Stomach (tissue), 9 donors: Measurements from ENCODE around the gene SHOX. TPM values are rescaled to one million over a fixed set of nuclear protein-coding genes. Genes with fewer than 3 reads are reported as not detected.

Experiments
- DNase-seq, 2 donors: peaks; one replicate each; pipeline versions ENCODE4 v3.0.0 to v3.0.0-alpha.2; 2013 to 2019
- H3K27ac ChIP-seq, 5 donors: fragments of 200-600 bp in 4 of 5; sonication (generic) in 4 of 5; one replicate each; pipeline ENCODE4 v1.5.1; 2013 to 2019; ENCODE audit warnings: mild to moderate bottlenecking in 1 of 5, moderate library complexity in 1 of 5
- H3K27me3 ChIP-seq, 3 donors: fragments of 200-600 bp; sonication (generic); one replicate each; pipeline ENCODE4 v1.5.1; 2017 to 2019; ENCODE audit warnings: mixed run types in 1 of 3
- H3K36me3 ChIP-seq, 4 donors: fragments of 200-600 bp; sonication (generic); 1 replicate in 3 of 4; 2 replicates in 1 of 4; pipeline ENCODE4 v1.5.1; 2016 to 2019
- H3K4me1 ChIP-seq, 4 donors: fragments of 200-600 bp; sonication (generic); one replicate each; pipeline ENCODE4 v1.5.1; 2016 to 2019
- H3K4me3 ChIP-seq, 4 donors: fragments of 200-600 bp; sonication (generic) in 3 of 4; one replicate each; pipeline ENCODE4 v1.5.1; 2016 to 2019; ENCODE audit warnings: mild to moderate bottlenecking in 1 of 4
- H3K9me3 ChIP-seq, 4 donors: fragments of 200-600 bp; sonication (generic); one replicate each; pipeline ENCODE4 v1.5.1; 2016 to 2019
- EP300 ChIP-seq: sonication (generic); formaldehyde crosslinking; IDR thresholded peaks from one replicate; pipeline ENCODE4 v1.6.1; 2017; ENCODE audit warnings: antibody characterized with exemption
- POLR2A ChIP-seq, 4 donors: fragments of 450-650 bp; IDR thresholded peaks; one replicate each; pipeline ENCODE4 v1.6.1; 2016; ENCODE audit warnings: antibody characterized with exemption in 4 of 4, control low read depth in 2 of 4, mild to moderate bottlenecking in 1 of 4, moderate library complexity in 1 of 4
- POLR2AphosphoS5 ChIP-seq, 3 donors: sonication (generic); formaldehyde crosslinking; IDR thresholded peaks; one replicate each; pipeline ENCODE4 v1.6.1; 2016; ENCODE audit warnings: antibody characterized with exemption in 3 of 3
- WGBS, 5 donors: extraction: QIAGEN DNeasy Blood & Tissue Kit in 3 of 5; methylation state at CpG; one replicate each; pipeline versions ENCODE4 v1.1.5 to v1.1.7; 2013 to 2018; 5-methylcytosine and 5-hydroxymethylcytosine counted together
- intact Hi-C: fragments of 100-400 bp; cut with DNase I; formaldehyde crosslinking; loops from one replicate; pipeline ENCODE4 v1.15.1; 2023; ENCODE audit warnings: low total_unique reads
- polyA plus RNA-seq, 3 donors: library from polyadenylated mRNA; stranded (reverse); fragments of 200-250 nt; gene quantifications; one replicate each; pipeline ENCODE4 v1.2.3, GENCODE V29; 2013
- total RNA-seq, 5 donors: library from RNA; depleted of rRNA; stranded (reverse); fragments of >200 nt; gene quantifications; one replicate each; pipeline versions ENCODE4 v1.1.0 to v1.2.3, GENCODE V29; 2014 to 2016
- TF ChIP-seq, protein P1 (sequence below), 7 experiments: fragments of 450-650 bp in 4 of 7; fragments of 200-600 bp in 3 of 7; sonication (generic) in 3 of 7; IDR thresholded peaks; one replicate each; pipeline ENCODE4 v1.5.1; 2016 to 2019; ENCODE audit warnings: antibody characterized with exemption in 7 of 7, control low read depth in 2 of 7, mild to moderate bottlenecking in 1 of 7
- donor health status: healthy with polysubstance abuse.
- donor health status: Bipolar disorder and iron deficiency.
- donor health status: healthy.

Gene SHOX
- total and polyA plus RNA-seq, 8 donors: 7.5 TPM; not detected in 7

DNA sequence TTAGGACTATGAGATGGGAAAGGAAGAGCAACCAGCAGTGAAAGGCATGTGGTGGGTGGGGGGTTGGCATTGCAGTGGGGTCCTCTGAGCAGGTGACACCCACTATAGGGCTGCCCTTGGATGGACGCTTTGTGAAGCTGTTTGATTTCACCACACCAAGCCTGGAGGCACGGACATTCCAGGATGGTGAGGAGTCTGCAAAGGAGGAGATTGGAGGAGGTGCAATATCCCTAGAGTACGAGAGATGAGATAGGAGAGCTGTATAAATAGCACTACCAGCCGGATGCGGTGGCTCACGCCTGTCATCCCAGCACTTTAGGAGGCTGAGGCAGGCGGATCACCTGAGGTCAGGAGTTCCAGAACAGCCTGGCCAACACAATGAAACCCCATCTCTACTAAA lies 42.3 kb downstream of the SHOX start:
- intact Hi-C loops: no loop called here
- WGBS, 5 donors: 78 to 90% (median 86%) methylated on average over 7 of the region's 7 CpGs
- H3K27me3 ChIP-seq: peaks cover 0 to 5% (median 0%) of the 10 kb centered on the region in 3 donors
- no peak overlapping the region for H3K27ac ChIP-seq
- no peak overlapping the region for H3K4me3 ChIP-seq
- H3K9me3 ChIP-seq: peaks cover 0 to 31% (median 8%) of the 10 kb centered on the region in 4 donors
- TF ChIP-seq POLR2AphosphoS5 (IDR thresholded peaks at IDR 0.05) (no peak), EP300 (no peak), POLR2A (IDR thresholded peaks at IDR 0.05) (no peak)
- TF ChIP-seq, protein P1, sequence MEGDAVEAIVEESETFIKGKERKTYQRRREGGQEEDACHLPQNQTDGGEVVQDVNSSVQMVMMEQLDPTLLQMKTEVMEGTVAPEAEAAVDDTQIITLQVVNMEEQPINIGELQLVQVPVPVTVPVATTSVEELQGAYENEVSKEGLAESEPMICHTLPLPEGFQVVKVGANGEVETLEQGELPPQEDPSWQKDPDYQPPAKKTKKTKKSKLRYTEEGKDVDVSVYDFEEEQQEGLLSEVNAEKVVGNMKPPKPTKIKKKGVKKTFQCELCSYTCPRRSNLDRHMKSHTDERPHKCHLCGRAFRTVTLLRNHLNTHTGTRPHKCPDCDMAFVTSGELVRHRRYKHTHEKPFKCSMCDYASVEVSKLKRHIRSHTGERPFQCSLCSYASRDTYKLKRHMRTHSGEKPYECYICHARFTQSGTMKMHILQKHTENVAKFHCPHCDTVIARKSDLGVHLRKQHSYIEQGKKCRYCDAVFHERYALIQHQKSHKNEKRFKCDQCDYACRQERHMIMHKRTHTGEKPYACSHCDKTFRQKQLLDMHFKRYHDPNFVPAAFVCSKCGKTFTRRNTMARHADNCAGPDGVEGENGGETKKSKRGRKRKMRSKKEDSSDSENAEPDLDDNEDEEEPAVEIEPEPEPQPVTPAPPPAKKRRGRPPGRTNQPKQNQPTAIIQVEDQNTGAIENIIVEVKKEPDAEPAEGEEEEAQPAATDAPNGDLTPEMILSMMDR (IDR thresholded peaks at IDR 0.05): no peak
- H3K4me1 ChIP-seq: no peaks in the 10 kb centered on the region
- no peaks in the 10 kb centered on the region for H3K36me3 ChIP-seq
- no peak for DNase-seq

GRCh38 chrX:675279-675954 lies 44.8 kb downstream of the SHOX start:
- intact Hi-C loops: no loop called here
- no peak overlapping the region for H3K4me3 ChIP-seq
- no peaks in the 10 kb centered on the region for H3K36me3 ChIP-seq
- H3K4me1 ChIP-seq: no peaks in the 10 kb centered on the region
- H3K9me3 ChIP-seq: peaks cover 0 to 21% (median 3%) of the 10 kb centered on the region in 4 donors
- DNase-seq: no peak
- WGBS, 5 donors: 26 to 42% (median 38%) methylated on average over 6 to 7 of the region's 7 CpGs
- no peaks in the 10 kb centered on the region for H3K27me3 ChIP-seq
- TF ChIP-seq EP300 (no peak), POLR2AphosphoS5 (IDR thresholded peaks at IDR 0.05) (no peak), POLR2A (IDR thresholded peaks at IDR 0.05) (no peak)
- TF ChIP-seq, protein P1 (IDR thresholded peaks at IDR 0.05): no peak
- no peak overlapping the region for H3K27ac ChIP-seq

GRCh38 chrX:675955-676295 lies 45.3 kb downstream of the SHOX start:
- no peak for DNase-seq
- 43 to 59% (median 53%) methylated on average over 14 to 15 of the region's 15 CpGs for WGBS, 5 donors
- Histone ChIP-seq H3K27ac (no peak overlapping the region), H3K36me3 (no peaks in the 10 kb centered on the region), H3K27me3 (no peaks in the 10 kb centered on the region), H3K9me3 (peaks cover 0 to 21% (median 3%) of the 10 kb centered on the region in 4 donors), H3K4me3 (no peak overlapping the region), H3K4me1 (no peaks in the 10 kb centered on the region)
- intact Hi-C loops: no loop called here
- TF ChIP-seq EP300 (no peak), POLR2AphosphoS5 (IDR thresholded peaks at IDR 0.05) (no peak), POLR2A (IDR thresholded peaks at IDR 0.05) (no peak)
- TF ChIP-seq, protein P1 (IDR thresholded peaks at IDR 0.05): no peak

DNA sequence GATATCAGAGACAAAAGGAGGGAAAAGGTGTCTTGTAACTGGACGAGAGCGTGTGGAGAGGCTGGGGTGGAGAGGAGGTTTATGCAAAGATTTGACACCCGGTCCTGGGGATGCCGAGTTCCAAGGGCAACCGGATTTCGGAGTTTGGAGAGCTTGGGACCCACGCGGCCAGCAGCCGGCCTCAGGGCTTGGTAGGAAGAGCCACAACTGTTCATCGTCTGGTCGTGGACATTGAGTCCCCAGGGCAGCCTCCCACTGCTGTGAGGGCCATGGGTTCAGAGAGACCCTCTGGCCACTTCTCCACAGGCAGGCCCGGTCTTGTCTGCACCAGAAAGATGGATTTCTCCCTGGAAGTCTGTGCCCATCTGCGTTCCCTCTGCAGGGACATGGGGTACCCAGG lies 46.8 kb downstream of the SHOX start:
- H3K4me1 ChIP-seq: no peaks in the 10 kb centered on the region
- no peak overlapping the region for H3K4me3 ChIP-seq
- H3K36me3 ChIP-seq: no peaks in the 10 kb centered on the region
- intact Hi-C loops: no loop called here
- 83 to 92% (median 87%) methylated on average over 13 of the region's 13 CpGs for WGBS, 5 donors
- no peak for DNase-seq
- no peak for TF ChIP-seq EP300
- TF ChIP-seq, protein P1 (IDR thresholded peaks at IDR 0.05): no peak
- no peak for TF ChIP-seq POLR2AphosphoS5 (IDR thresholded peaks at IDR 0.05)
- no peak for TF ChIP-seq POLR2A (IDR thresholded peaks at IDR 0.05)
- H3K27ac ChIP-seq: no peak overlapping the region
- H3K27me3 ChIP-seq: no peaks in the 10 kb centered on the region
- H3K9me3 ChIP-seq: peaks cover 0 to 21% (median 3%) of the 10 kb centered on the region in 4 donors
